Mesenchymal stem cell (in vitro differentiated cells and primary cell): Measurements from ENCODE around the gene PRDM12.
A peak's percentile ranks its signal among the peaks of the same experiment; 100 is the strongest.

ENCODE experiments used
- DNase-seq: peaks from one replicate; pipeline ENCODE4 v3.0.0-alpha.2; 2013
- H2AFZ ChIP-seq: one replicate; pipeline ENCODE4 v1.6.1; 2013; ENCODE audit warnings: low read depth, mild to moderate bottlenecking, control low read depth, inconsistent platforms, low read length, moderate library complexity
- H2AK5ac ChIP-seq: 2 replicates; pipeline ENCODE4 v1.6.1; 2013; ENCODE audit warnings: low read length, moderate library complexity, mild to moderate bottlenecking, inconsistent platforms; ENCODE audit not compliant: severe bottlenecking
- H2BK120ac ChIP-seq: one replicate; pipeline ENCODE4 v1.6.1; 2013; ENCODE audit warnings: low read depth, mild to moderate bottlenecking, inconsistent platforms, low read length, moderate library complexity
- H2BK12ac ChIP-seq, 2 experiments: one replicate each; pipeline ENCODE4 v1.6.1; 2013; ENCODE audit warnings: inconsistent platforms in 2 of 2, low read length in 2 of 2, mild to moderate bottlenecking in 2 of 2, moderate library complexity in 2 of 2, control low read depth in 1 of 2
- H2BK15ac ChIP-seq: one replicate; pipeline ENCODE4 v1.6.1; 2013; ENCODE audit warnings: mild to moderate bottlenecking, low read depth, inconsistent platforms; ENCODE audit not compliant: poor library complexity, severe bottlenecking
- H2BK5ac ChIP-seq: 2 replicates; pipeline ENCODE4 v1.6.1; 2013; ENCODE audit warnings: low read depth, mild to moderate bottlenecking, low read length, control low read depth, inconsistent platforms; ENCODE audit not compliant: poor library complexity, severe bottlenecking
- H3K14ac ChIP-seq, 2 experiments: one replicate each; pipeline ENCODE4 v1.6.1; 2013; ENCODE audit warnings: inconsistent platforms in 2 of 2, low read length in 2 of 2, control low read depth in 1 of 2, mild to moderate bottlenecking in 1 of 2, moderate library complexity in 1 of 2
- H3K18ac ChIP-seq, 2 experiments: one replicate each; pipeline ENCODE4 v1.6.1; 2013; ENCODE audit warnings: inconsistent platforms in 2 of 2, low read length in 2 of 2, control low read depth in 1 of 2, low read depth in 1 of 2, mild to moderate bottlenecking in 1 of 2
- H3K23ac ChIP-seq, 2 experiments: one replicate each; pipeline ENCODE4 v1.6.1; 2013; ENCODE audit warnings: inconsistent platforms in 2 of 2, low read length in 2 of 2, mild to moderate bottlenecking in 2 of 2, moderate library complexity in 2 of 2, control low read depth in 1 of 2
- H3K27ac ChIP-seq: 2 replicates; pipeline ENCODE4 v1.5.1; 2013; ENCODE audit warnings: mild to moderate bottlenecking, moderate library complexity, low read length, control low read depth, inconsistent platforms; ENCODE audit not compliant: poor library complexity, severe bottlenecking
- H3K27me3 ChIP-seq, 2 experiments: 2 replicates each; pipeline versions ENCODE4 v1.6.1 to v1.7.0; 2013; ENCODE audit warnings: low read length in 2 of 2, mild to moderate bottlenecking in 2 of 2, moderate library complexity in 2 of 2, control low read depth in 1 of 2, inconsistent platforms in 1 of 2; ENCODE audit not compliant: control insufficient read depth in 1 of 2, insufficient read depth in 1 of 2
- H3K36me3 ChIP-seq, 2 experiments: 2 replicates each; pipeline versions ENCODE4 v1.6.1 to v1.7.0; 2013; ENCODE audit warnings: low read length in 2 of 2, control low read depth in 1 of 2, inconsistent platforms in 1 of 2, low read depth in 1 of 2, mild to moderate bottlenecking in 1 of 2; ENCODE audit not compliant: insufficient read depth in 2 of 2, control insufficient read depth in 1 of 2
- H3K4ac ChIP-seq, 2 experiments: one replicate each; pipeline ENCODE4 v1.6.1; 2013; ENCODE audit warnings: inconsistent platforms in 2 of 2, low read length in 2 of 2, mild to moderate bottlenecking in 2 of 2, moderate library complexity in 2 of 2, control low read depth in 1 of 2, low read depth in 1 of 2
- H3K4me1 ChIP-seq: 2 replicates; pipeline ENCODE4 v1.6.1; 2013; ENCODE audit warnings: low read depth, low read length, control low read depth; ENCODE audit not compliant: control insufficient read depth, insufficient read depth
- H3K4me2 ChIP-seq: 2 replicates; pipeline ENCODE4 v1.6.1; 2013; ENCODE audit warnings: low read length, mild to moderate bottlenecking, inconsistent platforms; ENCODE audit not compliant: poor library complexity, severe bottlenecking
- H3K4me3 ChIP-seq, 2 experiments: 2 replicates each; pipeline versions ENCODE4 v1.5.1 to v1.7.0; 2013; ENCODE audit warnings: low read length in 2 of 2, mild to moderate bottlenecking in 2 of 2, control low read depth in 1 of 2, low read depth in 1 of 2; ENCODE audit not compliant: insufficient read depth in 1 of 2
- H3K79me1 ChIP-seq: replicated peaks from 2 replicates; pipeline ENCODE4 v1.6.1; 2013; ENCODE audit warnings: mild to moderate bottlenecking, control low read depth, low read length, inconsistent platforms; ENCODE audit not compliant: poor library complexity, severe bottlenecking
- H3K9ac ChIP-seq: 2 replicates; pipeline ENCODE4 v1.7.0; 2013; ENCODE audit warnings: mild to moderate bottlenecking, low read length, moderate library complexity
- H3K9me3 ChIP-seq: 2 replicates; pipeline ENCODE4 v1.7.0; 2013; ENCODE audit warnings: mild to moderate bottlenecking, low read length; ENCODE audit not compliant: control insufficient read depth
- H4K8ac ChIP-seq: one replicate; pipeline ENCODE4 v1.6.1; 2013; ENCODE audit warnings: inconsistent platforms, mild to moderate bottlenecking, low read length, moderate library complexity
- H4K91ac ChIP-seq: one replicate; pipeline ENCODE4 v1.6.1; 2013; ENCODE audit warnings: mild to moderate bottlenecking, low read length, inconsistent platforms
- WGBS: methylation state at CpG from one replicate; pipeline ENCODE4 v1.1.7; 2013; ENCODE audit warnings: mixed read lengths; 5-methylcytosine and 5-hydroxymethylcytosine counted together

PRDM12 gene

GRCh38 chr9:130689572-130689936 is 25.2 kb downstream of the PRDM12 start:
- no peak overlapping the region for H2BK5ac ChIP-seq
- peaks cover 3% of the 10 kb centered on the region for H3K4me1 ChIP-seq
- no peaks in the 10 kb centered on the region for H3K36me3 ChIP-seq
- no peak overlapping the region for H3K4me2 ChIP-seq
- H3K9ac ChIP-seq: peak overlapping the region; percentile 83
- H3K4me3 ChIP-seq: peak overlapping the region in 1 of 2 experiments; percentile 82
- H3K14ac ChIP-seq: no peak overlapping the region
- no peak overlapping the region for H3K27ac ChIP-seq
- peak overlapping the region; percentile 53 for H4K8ac ChIP-seq
- no peak overlapping the region for H3K4ac ChIP-seq
- no peak overlapping the region for H3K23ac ChIP-seq
- no peak overlapping the region for H2AFZ ChIP-seq
- no peak overlapping the region for H4K91ac ChIP-seq
- H2AK5ac ChIP-seq: no peak overlapping the region
- no peak for DNase-seq
- no CpG with 5 or more reads among the region's 1 CpG for WGBS
- H2BK15ac ChIP-seq: no peak overlapping the region
- H2BK12ac ChIP-seq: no peak overlapping the region
- no peaks in the 10 kb centered on the region for H3K27me3 ChIP-seq
- H3K79me1 ChIP-seq: no peaks in the 10 kb centered on the region
- H3K9me3 ChIP-seq: peaks cover 5% of the 10 kb centered on the region
- no peak overlapping the region for H2BK120ac ChIP-seq
- H3K18ac ChIP-seq: no peak overlapping the region

- H4K91ac ChIP-seq: no peak overlapping the region
- H2BK120ac ChIP-seq: no peak overlapping the region
- H3K36me3 ChIP-seq: peaks cover 0 to 1% of the 10 kb centered on the region in 2 experiments
- no peak overlapping the region for H3K27ac ChIP-seq
- H3K9me3 ChIP-seq: peaks cover 3% of the 10 kb centered on the region
- H2BK5ac ChIP-seq: no peak overlapping the region
- H2BK12ac ChIP-seq: no peak overlapping the region
- peak overlapping the region; percentile 53 for H4K8ac ChIP-seq
- no peak overlapping the region for H2AFZ ChIP-seq
- H2AK5ac ChIP-seq: no peak overlapping the region
- H3K18ac ChIP-seq: no peak overlapping the region
- DNase-seq: peak; percentile 72
- peaks cover 1% of the 10 kb centered on the region for H3K79me1 ChIP-seq
- peak overlapping the region; percentile 83 for H3K9ac ChIP-seq
- no peaks in the 10 kb centered on the region for H3K27me3 ChIP-seq
- WGBS: 80% methylated on average over 13 of the region's 15 CpGs
- no peak overlapping the region for H3K23ac ChIP-seq
- peak overlapping the region in 1 of 2 experiments; percentile 82 for H3K4me3 ChIP-seq
- H3K4me1 ChIP-seq: peaks cover 4% of the 10 kb centered on the region
- no peak overlapping the region for H3K4me2 ChIP-seq
- H3K4ac ChIP-seq: no peak overlapping the region
- no peak overlapping the region for H3K14ac ChIP-seq
- H2BK15ac ChIP-seq: no peak overlapping the region
Observed at GRCh38 chr9:130689937-130690700, 25.7 kb downstream of the PRDM12 start.

GRCh38 chr9:130692321-130692720 is 27.9 kb downstream of the PRDM12 start:
- WGBS: 33% methylated on average over 25 of the region's 25 CpGs
- no peak overlapping the region for H2BK5ac ChIP-seq
- peaks cover 5% of the 10 kb centered on the region for H3K4me1 ChIP-seq
- no peak overlapping the region for H2BK120ac ChIP-seq
- peak overlapping the region in 1 of 2 experiments; percentile 20 for H3K4ac ChIP-seq
- H3K36me3 ChIP-seq: peaks cover 10 to 22% of the 10 kb centered on the region in 2 experiments
- DNase-seq: peak; percentile 43
- H3K79me1 ChIP-seq: peaks cover 16% of the 10 kb centered on the region
- peak overlapping the region; percentile 21 for H2AFZ ChIP-seq
- H3K4me3 ChIP-seq: no peak overlapping the region
- H3K4me2 ChIP-seq: no peak overlapping the region
- H3K9me3 ChIP-seq: no peaks in the 10 kb centered on the region
- H4K91ac ChIP-seq: no peak overlapping the region
- no peak overlapping the region for H2AK5ac ChIP-seq
- no peak overlapping the region for H3K27ac ChIP-seq
- H3K9ac ChIP-seq: no peak overlapping the region
- H2BK12ac ChIP-seq: no peak overlapping the region
- H4K8ac ChIP-seq: peak overlapping the region; percentile 96
- H3K14ac ChIP-seq: no peak overlapping the region
- H3K23ac ChIP-seq: no peak overlapping the region
- no peaks in the 10 kb centered on the region for H3K27me3 ChIP-seq
- H2BK15ac ChIP-seq: no peak overlapping the region
- no peak overlapping the region for H3K18ac ChIP-seq

GRCh38 chr9:130693101-130693425 is 28.7 kb downstream of the PRDM12 start:
- no peak overlapping the region for H2AK5ac ChIP-seq
- H3K14ac ChIP-seq: no peak overlapping the region
- no peak overlapping the region for H4K91ac ChIP-seq
- H3K27ac ChIP-seq: no peak overlapping the region
- H3K36me3 ChIP-seq: peaks cover 12 to 27% of the 10 kb centered on the region in 2 experiments
- no peak overlapping the region for H2BK15ac ChIP-seq
- H3K4me1 ChIP-seq: peaks cover 8% of the 10 kb centered on the region
- no peak overlapping the region for H2BK120ac ChIP-seq
- no peak overlapping the region for H3K18ac ChIP-seq
- H2BK12ac ChIP-seq: no peak overlapping the region
- H3K79me1 ChIP-seq: peaks cover 16% of the 10 kb centered on the region
- peak overlapping the region; percentile 15 for H3K4me2 ChIP-seq
- peak overlapping the region; percentile 60 for H2AFZ ChIP-seq
- peak overlapping the region; percentile 86 for H4K8ac ChIP-seq
- H3K23ac ChIP-seq: no peak overlapping the region
- H3K4me3 ChIP-seq: peak overlapping the region in 1 of 2 experiments; percentile 91
- no peaks in the 10 kb centered on the region for H3K9me3 ChIP-seq
- no peak overlapping the region for H2BK5ac ChIP-seq
- no peaks in the 10 kb centered on the region for H3K27me3 ChIP-seq
- H3K9ac ChIP-seq: peak overlapping the region; percentile 89
- peak overlapping the region in 1 of 2 experiments; percentile 33 for H3K4ac ChIP-seq
- no peak for DNase-seq
- 12% methylated on average over 6 of the region's 8 CpGs for WGBS
